IMR-90 (cell line): ENCODE measurements around the gene DUOX2. TPM values are rescaled to one million over a fixed set of nuclear protein-coding genes. Genes with fewer than 3 reads are reported as not detected.

ENCODE experiments used
- ATAC-seq: fragments of 200-7000 bp; cut with Tn5 transposase; 2 replicates; pipeline ENCODE4 v1.9.1; 2020; ENCODE audit warnings: low read depth, mild to moderate bottlenecking, moderate library complexity
- BruUV-seq: library from RNA; stranded (reverse); fragments of 400-500 nt; replicated peaks from 2 replicates; lab custom pipeline; 2021; lab: Mats Ljungman, UMichigan
- CTCF ChIA-PET: fragments of 300-600 bp; formaldehyde crosslinking; extraction: SDS; loops from one replicate; lab custom pipeline; 2021; ENCODE audit warnings: antibody characterized with exemption; lab: Yijun Ruan, JAX
- POLR2A ChIA-PET: fragments of 300-600 bp; sonication (Branson Sonifier 250); formaldehyde crosslinking; loops from one replicate; lab custom pipeline; 2022; ENCODE audit warnings: antibody characterized with exemption; ENCODE audit not compliant: unreplicated experiment; lab: Charles Lee
- DNase-seq: peaks from one replicate; pipeline ENCODE4 v3.0.0; 2013
- H2AFZ ChIP-seq: replicated peaks from 2 replicates; pipeline ENCODE3; 2013; ENCODE audit warnings: low read length, mild to moderate bottlenecking; ENCODE audit not compliant: poor library complexity
- H2AK5ac ChIP-seq: 2 replicates; pipeline ENCODE4 v1.6.1; 2013; ENCODE audit warnings: low read depth, low read length, inconsistent platforms
- H2AK9ac ChIP-seq: replicated peaks from 2 replicates; pipeline ENCODE3; 2013; ENCODE audit warnings: mild to moderate bottlenecking, low read depth, low read length, moderate library complexity; ENCODE audit not compliant: poor library complexity
- H2BK120ac ChIP-seq: 2 replicates; pipeline ENCODE4 v1.6.1; 2013; ENCODE audit warnings: low read depth, low read length, inconsistent platforms
- H2BK15ac ChIP-seq: 3 replicates; pipeline ENCODE4 v1.6.1; 2013; ENCODE audit warnings: low read depth, low read length, inconsistent platforms
- H2BK20ac ChIP-seq: 2 replicates; pipeline ENCODE4 v1.6.1; 2013; ENCODE audit warnings: low read depth, mild to moderate bottlenecking, inconsistent platforms, low read length, moderate library complexity
- H2BK5ac ChIP-seq: 2 replicates; pipeline ENCODE4 v1.6.1; 2013; ENCODE audit warnings: mild to moderate bottlenecking, low read depth, low read length, inconsistent platforms; ENCODE audit not compliant: poor library complexity, severe bottlenecking
- H3K14ac ChIP-seq: replicated peaks from 2 replicates; pipeline ENCODE4 v1.6.1; 2013; ENCODE audit warnings: low read depth, low read length, inconsistent platforms
- H3K18ac ChIP-seq: 2 replicates; pipeline ENCODE4 v1.6.1; 2013; ENCODE audit warnings: low read depth, low read length, control low read depth
- H3K23ac ChIP-seq: 2 replicates; pipeline ENCODE4 v1.6.1; 2013; ENCODE audit warnings: low read depth, low read length, inconsistent platforms
- H3K27ac ChIP-seq: 2 replicates; pipeline ENCODE4 v1.5.1; 2013; ENCODE audit warnings: mild to moderate bottlenecking, control low read depth, low read length; ENCODE audit not compliant: insufficient read depth
- H3K27me3 ChIP-seq: 2 replicates; pipeline ENCODE4 v1.6.1; 2013; ENCODE audit warnings: low read length; ENCODE audit not compliant: control insufficient read depth, insufficient read depth
- H3K36me3 ChIP-seq: 2 replicates; pipeline ENCODE4 v1.6.1; 2013; ENCODE audit warnings: low read length, mixed read lengths; ENCODE audit not compliant: control insufficient read depth, insufficient read depth
- H3K4ac ChIP-seq: 2 replicates; pipeline ENCODE4 v1.6.1; 2013; ENCODE audit warnings: low read depth, low read length, inconsistent platforms
- H3K4me1 ChIP-seq: 2 replicates; pipeline ENCODE4 v1.6.1; 2013; ENCODE audit warnings: low read length, mixed read lengths; ENCODE audit not compliant: control insufficient read depth, insufficient read depth
- H3K4me2 ChIP-seq: 2 replicates; pipeline ENCODE4 v1.6.1; 2013; ENCODE audit warnings: low read depth, mild to moderate bottlenecking, control low read depth, low read length, moderate library complexity
- H3K4me3 ChIP-seq: 2 replicates; pipeline ENCODE4 v1.5.1; 2013; ENCODE audit warnings: low read depth, mild to moderate bottlenecking, control low read depth, low read length, moderate library complexity; ENCODE audit not compliant: insufficient read depth
- H3K56ac ChIP-seq: 2 replicates; pipeline ENCODE4 v1.6.1; 2013; ENCODE audit warnings: low read length, inconsistent platforms; ENCODE audit not compliant: insufficient read depth; ENCODE audit errors: extremely low read depth
- H3K79me1 ChIP-seq, 2 experiments: 2 replicates each; pipeline ENCODE4 v1.6.1; 2013; ENCODE audit warnings: low read length in 2 of 2, inconsistent platforms in 1 of 2, low read depth in 1 of 2
- H3K9ac ChIP-seq: 2 replicates; pipeline ENCODE4 v1.6.1; 2013; ENCODE audit warnings: low read depth, low read length, control low read depth
- H3K9me1 ChIP-seq: 2 replicates; pipeline ENCODE4 v1.6.1; 2013; ENCODE audit warnings: low read length, inconsistent platforms; ENCODE audit not compliant: insufficient read depth
- H3K9me3 ChIP-seq: 2 replicates; pipeline ENCODE4 v1.6.1; 2013; ENCODE audit warnings: low read length; ENCODE audit not compliant: control insufficient read depth, insufficient read depth
- H4K20me1 ChIP-seq: 2 replicates; pipeline ENCODE4 v1.6.1; 2013; ENCODE audit warnings: low read length, inconsistent platforms; ENCODE audit not compliant: insufficient read depth
- H4K5ac ChIP-seq: 2 replicates; pipeline ENCODE4 v1.6.1; 2013; ENCODE audit warnings: mild to moderate bottlenecking, low read depth, low read length, control low read depth
- H4K8ac ChIP-seq, 2 experiments: 2 replicates each; pipeline ENCODE4 v1.6.1; 2013; ENCODE audit warnings: low read depth in 2 of 2, low read length in 2 of 2, control low read depth in 1 of 2, inconsistent platforms in 1 of 2
- H4K91ac ChIP-seq: 2 replicates; pipeline ENCODE4 v1.6.1; 2013; ENCODE audit warnings: low read depth, low read length, inconsistent platforms; ENCODE audit not compliant: insufficient read depth
- BHLHE40 ChIP-seq: fragments of 150-350 bp; IDR thresholded peaks from 2 replicates; pipeline ENCODE4 v1.6.1; 2016; ENCODE audit warnings: mild to moderate bottlenecking, low read depth, low read length
- CHD1 ChIP-seq: IDR thresholded peaks from 2 replicates; pipeline ENCODE4 v1.6.1; 2012; ENCODE audit warnings: low read depth, low read length, improper control_type of control experiment
- MAZ ChIP-seq: IDR thresholded peaks from 2 replicates; pipeline ENCODE4 v1.6.1; 2012; ENCODE audit warnings: low read depth, mild to moderate bottlenecking, low read length, improper control_type of control experiment, moderate library complexity, borderline replicate concordance
- POLR2A ChIP-seq: IDR thresholded peaks from 2 replicates; pipeline ENCODE4 v1.6.1; 2012; ENCODE audit warnings: mild to moderate bottlenecking, low read depth, low read length
- WGBS, 2 experiments: methylation state at CpG; one replicate each; pipeline versions ENCODE4 v1.1.5 to v1.1.7; 2013; ENCODE audit warnings: missing lambda C conversion rate in 2 of 2; ENCODE audit not compliant: insufficient read length in 1 of 2; ENCODE audit errors: extremely low coverage in 2 of 2; 5-methylcytosine and 5-hydroxymethylcytosine counted together
- dilution Hi-C: fragments of 300-500 bp; cut with HindIII; formaldehyde crosslinking; loops from one replicate; pipeline ENCODE4 v1.14.3; 2018; ENCODE audit warnings: low sequenced_read_pairs; ENCODE audit not compliant: unreplicated experiment
- in situ Hi-C: fragments of 300-500 bp; cut with MboI; formaldehyde crosslinking; loops from 3 replicates; pipeline ENCODE4 v1.14.3; 2019; ENCODE audit warnings: low sequenced_read_pairs, inconsistent platforms, mixed read lengths
- intact Hi-C: fragments of 100-400 bp; cut with micrococcal nuclease; formaldehyde crosslinking; loops from 2 replicates; pipeline ENCODE4 v1.10.0; 2022
- polyA plus RNA-seq, 3 experiments: library from polyadenylated mRNA; depleted of rRNA; stranded (reverse); fragments of >200 nt; gene quantifications; 2 replicates each; pipeline ENCODE4 v1.2.3, GENCODE V29; 2012; ENCODE audit warnings: low replicate concordance in 1 of 3
- total RNA-seq: library from RNA; depleted of rRNA; stranded (reverse); fragments of >200 nt; gene quantifications from 2 replicates; pipeline ENCODE4 v1.2.3, GENCODE V29; 2012
- TF ChIP-seq, protein P1 (sequence below): fragments of 150-350 bp; IDR thresholded peaks from 2 replicates; pipeline ENCODE4 v1.6.1; 2016; ENCODE audit warnings: low read depth, mild to moderate bottlenecking, low read length, moderate library complexity, borderline replicate concordance

DUOX2 gene
- total and polyA plus RNA-seq, 2 of the 4 experiments (the other 2 are of a cell fraction) = not detected

DNA sequence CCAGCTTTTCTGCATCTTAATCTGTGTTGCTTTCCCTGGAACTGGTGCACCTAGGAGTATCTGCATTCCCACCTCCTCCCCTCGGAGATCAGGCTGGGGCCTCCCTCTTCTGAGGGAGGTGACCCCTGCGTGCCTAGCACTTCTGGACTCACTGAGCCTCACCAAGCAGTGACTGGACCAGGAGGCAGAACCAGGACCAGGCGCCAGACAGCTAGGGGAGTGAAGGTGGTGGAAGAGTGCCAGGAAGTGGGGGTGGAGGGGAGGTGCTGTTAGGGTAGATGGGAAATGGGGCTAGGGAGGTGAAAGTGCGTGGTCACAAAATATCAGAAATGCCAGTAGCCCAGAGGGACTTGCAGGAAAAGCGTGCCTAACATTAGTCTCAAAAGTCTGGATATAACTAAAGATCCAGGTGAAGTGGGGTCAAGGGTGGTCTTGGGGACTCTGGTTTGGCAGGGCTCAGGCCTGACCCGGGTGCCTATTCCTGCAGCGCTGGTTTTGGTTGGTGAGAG is 1.4 kb upstream of the DUOX2 start:
- no peaks in the 10 kb centered on the region for H3K9me1 ChIP-seq
- peak overlapping the region; percentile 42 for H2AK9ac ChIP-seq
- H4K20me1 ChIP-seq = no peaks in the 10 kb centered on the region
- H3K4me2 ChIP-seq = no peak overlapping the region
- 28% methylated on average over 5 of the region's 7 CpGs; no CpG with 5 or more reads in 1 of the 2 experiments for WGBS, 2 experiments
- no peak overlapping the region for H3K4ac ChIP-seq
- H2AFZ ChIP-seq = peak overlapping the region; percentile 21
- H2BK5ac ChIP-seq = no peak overlapping the region
- H2AK5ac ChIP-seq = no peak overlapping the region
- ATAC-seq (no peak), DNase-seq (no peak)
- dilution Hi-C loops = no loop called here
- CTCF ChIA-PET = no interaction called here
- TF ChIP-seq, protein P1, sequence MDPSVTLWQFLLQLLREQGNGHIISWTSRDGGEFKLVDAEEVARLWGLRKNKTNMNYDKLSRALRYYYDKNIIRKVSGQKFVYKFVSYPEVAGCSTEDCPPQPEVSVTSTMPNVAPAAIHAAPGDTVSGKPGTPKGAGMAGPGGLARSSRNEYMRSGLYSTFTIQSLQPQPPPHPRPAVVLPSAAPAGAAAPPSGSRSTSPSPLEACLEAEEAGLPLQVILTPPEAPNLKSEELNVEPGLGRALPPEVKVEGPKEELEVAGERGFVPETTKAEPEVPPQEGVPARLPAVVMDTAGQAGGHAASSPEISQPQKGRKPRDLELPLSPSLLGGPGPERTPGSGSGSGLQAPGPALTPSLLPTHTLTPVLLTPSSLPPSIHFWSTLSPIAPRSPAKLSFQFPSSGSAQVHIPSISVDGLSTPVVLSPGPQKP = no peak
- TF ChIP-seq BHLHE40 (no peak), CHD1 (no peak), POLR2A (no peak), MAZ (no peak)
- in situ Hi-C loops = no loop called here
- no peak overlapping the region for H3K23ac ChIP-seq
- no peak overlapping the region for H3K18ac ChIP-seq
- no peak overlapping the region for H3K56ac ChIP-seq
- peaks cover 68% of the 10 kb centered on the region for H3K27me3 ChIP-seq
- H4K8ac ChIP-seq = no peak overlapping the region
- H2BK20ac ChIP-seq = no peak overlapping the region
- intact Hi-C loops = loop anchor here (5.0 kb wide), 1 partner anchor 263 kb away; no protein-coding TSS in a partner anchor
- no peak overlapping the region for H4K91ac ChIP-seq
- H3K9ac ChIP-seq = no peak overlapping the region
- H3K79me1 ChIP-seq = no peaks in the 10 kb centered on the region
- no peak overlapping the region for H2BK15ac ChIP-seq
- POLR2A ChIA-PET = no interaction called here
- H3K9me3 ChIP-seq = no peaks in the 10 kb centered on the region
- H2BK120ac ChIP-seq = no peak overlapping the region
- no peak overlapping the region for H3K27ac ChIP-seq
- H3K4me1 ChIP-seq = no peaks in the 10 kb centered on the region; the same call in 1 of the 2 replicates
- no peak overlapping the region for H4K5ac ChIP-seq
- no TSS peak for BruUV-seq
- H3K36me3 ChIP-seq = no peaks in the 10 kb centered on the region
- no peak overlapping the region for H3K4me3 ChIP-seq
- no peak overlapping the region for H3K14ac ChIP-seq
